Measurements from ENCODE around the gene KLF2. TPM values are rescaled to one million over a fixed set of nuclear protein-coding genes. Genes with fewer than 3 reads are reported as not detected.

KLF2 gene
- total and polyA plus RNA-seq, 10 of the 15 experiments (the other 5 are each of a cell fraction or from before 2014, with no cell fraction given): 0.16 to 13.7 (median 1.0) TPM

DNA sequence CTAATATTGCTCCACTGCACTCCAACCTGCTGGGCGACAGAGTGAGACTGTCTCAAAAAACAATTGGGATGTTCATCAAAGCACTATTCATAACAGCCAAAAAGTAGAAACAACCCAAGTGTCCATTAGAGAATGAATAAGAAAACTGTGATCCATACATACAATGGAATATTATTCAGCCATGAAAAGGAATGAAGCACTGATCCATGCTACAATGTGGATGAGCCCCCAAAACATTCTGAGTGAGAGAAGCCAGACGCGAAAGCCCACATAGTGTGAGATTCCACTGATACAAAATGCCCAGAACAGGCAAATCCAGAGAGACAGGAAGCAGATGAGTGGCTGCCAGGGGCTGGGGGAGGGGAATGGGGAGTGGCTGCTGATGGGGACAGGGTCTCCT lies 16.0 kb downstream of the KLF2 start:
- ATAC-seq: no peak
- Histone ChIP-seq H3K36me3 (ENCODE audit: control insufficient read depth in 2 of 2, insufficient read depth in 2 of 2, low read length in 1 of 2) (no peaks in the 10 kb centered on the region), H3K4me2 (ENCODE audit: control insufficient read depth, insufficient read depth) (no peak overlapping the region), H3K9me3 (replicated peaks; ENCODE audit: control insufficient read depth, insufficient read depth, low read length) (no peaks in the 10 kb centered on the region), H3K4me1 (ENCODE audit: control insufficient read depth, insufficient read depth, low read length) (peaks cover 46% of the 10 kb centered on the region), H3K9ac (ENCODE audit: control insufficient read depth, insufficient read depth, low read length) (no peak overlapping the region), H4K20me1 (ENCODE audit: control insufficient read depth, insufficient read depth) (no peaks in the 10 kb centered on the region), H3K4me3 (no peak overlapping the region), H3K79me2 (ENCODE audit: control insufficient read depth, insufficient read depth, low read length) (no peaks in the 10 kb centered on the region), H2AFZ (ENCODE audit: control insufficient read depth, low read depth, low read length) (no peak overlapping the region), H3K27me3 (replicated peaks in 1 of 2; ENCODE audit: control insufficient read depth in 2 of 2, insufficient read depth in 2 of 2, low read length in 1 of 2) (no peaks in the 10 kb centered on the region), H3K27ac (ENCODE audit: control insufficient read depth, insufficient read depth) (no peak overlapping the region)
- RAD21 ChIA-PET (ENCODE audit: unreplicated experiment): interaction anchor here (1.0 to 2.3 kb wide), 2 partner anchors 12 to 156 kb away, joined by 3 to 12 read pairs; partner anchors contain the start of gene FAM32A
- in situ Hi-C loops (cut with MboI): no loop called here
- FAIRE-seq: no peak
- WGBS (ENCODE audit: insufficient coverage, insufficient replicate concordance, low lambda C conversion rate, missing lambda C conversion rate): 100% methylated on average over 3 of the region's 3 CpGs
- no peak for TF ChIP-seq E2F4 (IDR thresholded peaks at IDR 0.05; ENCODE audit: low read depth, low read length)
- no peak for TF ChIP-seq BMI1 (IDR thresholded peaks at IDR 0.05; ENCODE audit: borderline replicate concordance)
- TF ChIP-seq TBL1XR1 (IDR thresholded peaks at IDR 0.05; ENCODE audit: low read depth, low read length): no peak
- no peak for TF ChIP-seq GABPA (IDR thresholded peaks at IDR 0.05; ENCODE audit: low read depth)
- TF ChIP-seq CREM (IDR thresholded peaks at IDR 0.05; ENCODE audit: low read depth): no peak
- intact Hi-C loops (cut with micrococcal nuclease; ENCODE audit: unreplicated experiment): no loop called here
- SMC1A ChIA-PET (ENCODE audit: uncharacterized antibody, unreplicated experiment): interaction anchor here (3.8 kb wide), 1 partner anchor 11 kb away, joined by 50 read pairs; no protein-coding TSS in a partner anchor
- no TSS peak for BruUV-seq (replicated peaks)
- POLR2A ChIA-PET: interaction anchor here (1.0 to 1.8 kb wide), 2 partner anchors 12 to 83 kb away, joined by 6 to 10 read pairs; no protein-coding TSS in a partner anchor
- CTCF ChIA-PET: interaction anchor here (3.2 kb wide), 1 partner anchor 12 kb away, joined by 21 read pairs; no protein-coding TSS in a partner anchor
- DNase-seq (ENCODE audit: low read depth, low spot score): no peak
